IMR-90 (cell line): ENCODE data around the gene KRTAP9-9.
"Not testable (repeated sequence)": the region's sequence is repeated elsewhere in the genome, so short reads cannot be mapped to it uniquely, and the experiment has no call there.

ENCODE experiments used
- CEBPB ChIP-seq: IDR thresholded peaks from 2 replicates; pipeline ENCODE4 v1.6.1; 2012; ENCODE audit warnings: low read depth, low read length, improper control_type of control experiment
- CTCF ChIP-seq: conservative IDR thresholded peaks from 2 replicates; pipeline ENCODE4 v1.5.1; 2012; ENCODE audit warnings: mild to moderate bottlenecking, low read depth, low read length, improper control_type of control experiment
- ELK1 ChIP-seq: fragments of 150-350 bp; IDR thresholded peaks from 2 replicates; pipeline ENCODE4 v1.6.1; 2016; ENCODE audit warnings: low read depth, mild to moderate bottlenecking, low read length, moderate library complexity, borderline replicate concordance
- MAFK ChIP-seq: IDR thresholded peaks from 2 replicates; pipeline ENCODE4 v1.6.1; 2012; ENCODE audit warnings: low read depth, low read length, improper control_type of control experiment
- MXI1 ChIP-seq: IDR thresholded peaks from 2 replicates; pipeline ENCODE4 v1.6.1; 2012; ENCODE audit warnings: low read depth, mild to moderate bottlenecking, low read length, moderate library complexity, borderline replicate concordance
- POLR2A ChIP-seq: IDR thresholded peaks from 2 replicates; pipeline ENCODE4 v1.6.1; 2012; ENCODE audit warnings: mild to moderate bottlenecking, low read depth, low read length

- not testable (repeated sequence) for TF ChIP-seq CTCF, ELK1, CEBPB, MAFK, POLR2A, MXI1
Observed at GRCh38 chr17:41271323-41271722, 16.1 kb downstream of the KRTAP9-9 start.
